Hematopoietic multipotent progenitor cell treated with erythropoietin and hydrocortisone succinate and interleukin-3 and kit ligand, for 8 days (in vitro differentiated cells): ENCODE results near the gene REXO5.

Source experiments
- DNase-seq: peaks from one replicate; pipeline ENCODE4 v3.0.0-alpha.2; 2015

Gene REXO5

GRCh38 chr16:20878682-20879147, 72.4 kb downstream of the REXO5 start:
- DNase-seq = no peak

GRCh38 chr16:20879175-20880040, 73.1 kb downstream of the REXO5 start:
- DNase-seq = no peak

DNA sequence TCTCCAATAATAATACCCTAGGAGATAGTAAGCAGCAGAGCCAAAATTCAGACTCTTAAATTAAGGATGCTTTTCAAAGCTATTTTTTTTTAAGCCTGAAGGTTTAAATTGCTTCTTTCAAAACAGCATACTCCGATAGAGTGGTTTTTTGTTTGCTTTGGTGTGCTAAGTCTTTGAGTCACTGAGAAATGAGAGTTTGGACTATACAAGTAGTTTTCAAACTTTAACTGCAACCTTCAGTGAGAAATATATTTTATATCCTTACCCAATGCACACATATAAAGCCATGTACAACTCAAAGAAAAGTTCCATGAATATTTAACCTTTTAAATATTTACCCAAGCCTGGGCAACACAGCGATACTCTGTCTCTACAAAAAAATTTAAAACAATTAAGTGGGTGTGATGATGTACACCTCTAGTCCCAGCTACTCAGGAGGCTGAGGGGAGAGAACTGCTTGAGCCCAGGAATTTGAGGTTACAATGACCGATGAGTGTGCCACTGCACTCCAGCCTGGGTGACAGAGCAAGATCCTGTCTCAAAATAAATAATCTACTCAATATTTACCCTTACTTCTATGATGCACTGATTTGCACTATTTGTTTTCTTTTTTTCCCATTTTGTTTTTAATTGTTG, 74.7 kb downstream of the REXO5 start:
- no peak for DNase-seq

DNA sequence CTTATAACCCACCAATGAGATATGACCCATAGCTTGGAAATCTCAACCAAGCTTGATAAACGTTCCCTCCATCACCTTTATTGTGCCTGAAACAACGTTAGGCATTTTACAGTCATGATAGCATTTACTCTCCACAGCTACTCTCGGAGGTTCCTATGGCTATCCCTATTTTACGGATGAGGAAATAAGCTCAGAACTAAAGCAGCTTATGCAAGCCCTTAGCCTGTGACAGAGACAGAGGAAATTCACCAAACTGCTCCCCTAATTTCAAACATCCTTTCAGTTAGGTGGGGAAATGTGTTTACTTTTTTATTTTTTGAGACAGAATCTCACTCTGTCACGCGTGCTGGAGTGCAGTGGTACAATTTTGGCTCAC, 75.2 kb downstream of the REXO5 start:
- DNase-seq = no peak

- DNase-seq = no peak
Observed at GRCh38 chr16:20883554-20884239, 77.4 kb downstream of the REXO5 start.

- DNase-seq = peak; percentile 40
Observed at GRCh38 chr16:20884240-20884556, 77.9 kb downstream of the REXO5 start.

GRCh38 chr16:20886320-20886719, 80.0 kb downstream of the REXO5 start:
- no peak for DNase-seq

DNA sequence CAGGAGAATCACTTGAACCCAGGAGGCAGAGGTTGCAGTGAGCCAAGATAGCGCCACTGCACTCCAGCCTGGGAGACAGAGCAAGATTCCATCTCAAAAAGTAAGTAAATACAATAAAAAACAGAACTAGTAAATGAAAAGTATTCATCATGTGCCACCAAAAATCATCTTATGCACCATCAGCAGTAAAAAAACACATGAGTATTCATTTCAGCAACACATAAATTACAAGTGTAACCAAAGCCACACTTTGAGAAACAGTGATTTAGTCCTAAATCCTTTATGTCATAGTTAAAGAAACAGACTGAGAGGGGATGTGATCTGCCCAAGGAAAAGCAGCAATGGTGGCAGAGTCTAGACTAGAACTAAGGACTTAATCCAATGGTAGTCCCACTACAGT, 80.9 kb downstream of the REXO5 start:
- no peak for DNase-seq

GRCh38 chr16:20889625-20890275, 83.4 kb downstream of the REXO5 start:
- no peak for DNase-seq

- no peak for DNase-seq
Observed at GRCh38 chr16:20894388-20894787, 88.1 kb downstream of the REXO5 start.

GRCh38 chr16:20897253-20897897, 91.0 kb downstream of the REXO5 start:
- DNase-seq = no peak

GRCh38 chr16:20897922-20898321, 91.6 kb downstream of the REXO5 start:
- DNase-seq = no peak

DNA sequence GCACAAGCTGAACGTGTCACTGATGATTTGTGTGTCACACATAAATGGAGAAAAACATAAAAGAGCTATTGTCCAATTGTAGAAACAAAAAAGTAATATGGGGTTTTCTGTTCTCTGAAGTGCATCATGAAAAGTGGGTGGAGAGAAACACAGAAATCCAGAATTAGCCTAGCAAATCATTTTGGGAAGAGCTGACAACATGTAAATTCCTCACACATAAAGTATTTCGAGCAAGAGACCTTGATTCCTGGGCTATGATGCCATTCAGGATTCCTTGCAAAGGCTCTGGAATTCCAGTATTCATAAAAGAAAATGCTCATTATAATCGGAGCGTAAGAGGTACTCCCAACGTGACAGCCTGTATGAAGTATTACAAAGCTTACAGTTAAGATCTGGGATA, 92.7 kb downstream of the REXO5 start:
- no peak for DNase-seq
